ENCODE measurements around the gene THBS1. TPM values are rescaled to one million over a fixed set of nuclear protein-coding genes. Genes with fewer than 3 reads are reported as not detected.

Gene THBS1
- total RNA-seq, 4 donors from 2014 or later: 119 to 341 (median 210) TPM

GRCh38 chr15:39608185-39609139 lies 27.6 kb downstream of the THBS1 start:
- no peak overlapping the region for H3K4me3 ChIP-seq
- H3K27me3 ChIP-seq: no peaks in the 10 kb centered on the region
- intact Hi-C loops (cut with DNase I; ENCODE audit: low total_unique reads): no loop called here
- H3K36me3 ChIP-seq: no peaks in the 10 kb centered on the region
- no peaks in the 10 kb centered on the region for H3K4me1 ChIP-seq
- peaks cover 0 to 15% of the 10 kb centered on the region in 2 donors for H3K9me3 ChIP-seq
- no peak for TF ChIP-seq CTCF (IDR thresholded peaks at IDR 0.05)
- TF ChIP-seq POLR2A (IDR thresholded peaks at IDR 0.05): no peak
- no peak for DNase-seq
- H3K27ac ChIP-seq: no peak overlapping the region

GRCh38 chr15:39609166-39609916 lies 28.5 kb downstream of the THBS1 start:
- peaks cover 0 to 15% of the 10 kb centered on the region in 2 donors for H3K9me3 ChIP-seq
- no peak overlapping the region for H3K27ac ChIP-seq
- no peaks in the 10 kb centered on the region for H3K27me3 ChIP-seq
- no peak for DNase-seq
- H3K4me1 ChIP-seq: no peaks in the 10 kb centered on the region
- no peaks in the 10 kb centered on the region for H3K36me3 ChIP-seq
- no peak for TF ChIP-seq CTCF (IDR thresholded peaks at IDR 0.05)
- TF ChIP-seq POLR2A (IDR thresholded peaks at IDR 0.05): no peak
- intact Hi-C loops (cut with DNase I; ENCODE audit: low total_unique reads): no loop called here
- H3K4me3 ChIP-seq: no peak overlapping the region

GRCh38 chr15:39610665-39611064 lies 29.8 kb downstream of the THBS1 start:
- intact Hi-C loops (cut with DNase I; ENCODE audit: low total_unique reads): no loop called here
- Histone ChIP-seq H3K4me3 (no peak overlapping the region), H3K27ac (no peak overlapping the region), H3K27me3 (no peaks in the 10 kb centered on the region), H3K9me3 (peaks cover 0 to 15% of the 10 kb centered on the region in 2 donors), H3K4me1 (no peaks in the 10 kb centered on the region), H3K36me3 (no peaks in the 10 kb centered on the region)
- TF ChIP-seq CTCF (IDR thresholded peaks at IDR 0.05): no peak
- TF ChIP-seq POLR2A (IDR thresholded peaks at IDR 0.05): no peak
- DNase-seq: no peak

GRCh38 chr15:39613271-39613670 lies 32.4 kb downstream of the THBS1 start:
- TF ChIP-seq POLR2A (IDR thresholded peaks at IDR 0.05) (no peak), CTCF (IDR thresholded peaks at IDR 0.05) (no peak)
- peaks cover 0 to 15% of the 10 kb centered on the region in 2 donors for H3K9me3 ChIP-seq
- no peaks in the 10 kb centered on the region for H3K36me3 ChIP-seq
- no peak for DNase-seq
- H3K4me1 ChIP-seq: no peaks in the 10 kb centered on the region
- intact Hi-C loops (cut with DNase I; ENCODE audit: low total_unique reads): no loop called here
- H3K4me3 ChIP-seq: no peak overlapping the region
- no peak overlapping the region for H3K27ac ChIP-seq
- no peaks in the 10 kb centered on the region for H3K27me3 ChIP-seq

- intact Hi-C loops (cut with DNase I; ENCODE audit: low total_unique reads): no loop called here
- H3K4me3 ChIP-seq: no peak overlapping the region
- TF ChIP-seq POLR2A (IDR thresholded peaks at IDR 0.05) (no peak), CTCF (IDR thresholded peaks at IDR 0.05) (no peak)
- peaks cover 0 to 15% of the 10 kb centered on the region in 2 donors for H3K9me3 ChIP-seq
- DNase-seq: no peak
- H3K4me1 ChIP-seq: no peaks in the 10 kb centered on the region
- no peak overlapping the region for H3K27ac ChIP-seq
- H3K36me3 ChIP-seq: no peaks in the 10 kb centered on the region
- no peaks in the 10 kb centered on the region for H3K27me3 ChIP-seq
These were observed 33.0 kb downstream of the THBS1 start for GRCh38 chr15:39613861-39614260.

Measured in uterus (tissue), 4 donors.